GM10266 (cell line): Measurements from ENCODE around the gene IL6R.
"Not testable (repeated sequence)": the region's sequence is repeated elsewhere in the genome, so short reads cannot be mapped to it uniquely, and the experiment has no call there.

Experiments
- DNase-seq: peaks from one replicate; pipeline ENCODE4 v3.0.0; 2012; ENCODE audit errors: extremely low spot score
- CTCF ChIP-seq: IDR thresholded peaks from 2 replicates; pipeline ENCODE4 v1.5.1; 2012; ENCODE audit warnings: mild to moderate bottlenecking, low read depth; ENCODE audit not compliant: control insufficient read depth, insufficient read depth; ENCODE audit errors: missing control alignments

Gene IL6R

GRCh38 chr1:154404984-154405746 is at the start of gene IL6R:
IL6R (plus strand) TSS chr1:154405343; CDS start chr1:154405630, 287 bp downstream.
- peak; percentile 59 for TF ChIP-seq CTCF
- peak; percentile 64 for DNase-seq

GRCh38 chr1:154358519-154358918 is 46.6 kb upstream of the IL6R start:
- TF ChIP-seq CTCF, result no peak
- no peak for DNase-seq

GRCh38 chr1:154360288-154360687 is 44.9 kb upstream of the IL6R start:
- DNase-seq, result no peak
- TF ChIP-seq CTCF, result no peak

- DNase-seq, result not testable (repeated sequence)
These were observed 44.3 kb upstream of the IL6R start for GRCh38 chr1:154360881-154361280.

GRCh38 chr1:154361357-154361756 is 43.8 kb upstream of the IL6R start:
- TF ChIP-seq CTCF, result no peak
- no peak for DNase-seq

- no peak for TF ChIP-seq CTCF
- DNase-seq, result no peak
These were observed 33.7 kb upstream of the IL6R start for GRCh38 chr1:154371436-154371835.

GRCh38 chr1:154373777-154374357 is 31.3 kb upstream of the IL6R start:
- not testable (repeated sequence) for DNase-seq

- no peak for DNase-seq
- no peak for TF ChIP-seq CTCF
These were observed 25.8 kb upstream of the IL6R start for GRCh38 chr1:154379301-154379700.
